ENCODE data around the gene CTSG. TPM values are rescaled to one million over a fixed set of nuclear protein-coding genes. Genes with fewer than 3 reads are reported as not detected.

The CTSG gene
- total and polyA plus RNA-seq, 2 experiments from 2014 or later, result not detected

- H3K79me2 ChIP-seq, result no peaks in the 10 kb centered on the region
- DNase-seq (ENCODE audit: low spot score), result no peak
- H3K4me2 ChIP-seq, result no peak within 1 kb of the TSS
- no peak within 1 kb of the TSS for H3K27ac ChIP-seq
- no peaks in the 10 kb centered on the region for H3K27me3 ChIP-seq
- H4K20me1 ChIP-seq (ENCODE audit: insufficient read depth, poor library complexity, severe bottlenecking), result no peaks in the 10 kb centered on the region
- no peak for TF ChIP-seq CTCF (IDR thresholded peaks at IDR 0.05; ENCODE audit: poor library complexity)
- TF ChIP-seq EZH2 (IDR thresholded peaks at IDR 0.05; ENCODE audit: borderline replicate concordance), result no peak
- TF ChIP-seq EZH2phosphoT487 (IDR thresholded peaks at IDR 0.05; ENCODE audit: low read depth, severe bottlenecking, unreplicated experiment), result no peak
- no peak within 1 kb of the TSS for H2AFZ ChIP-seq
- no peaks in the 10 kb centered on the region for H3K9me3 ChIP-seq (ENCODE audit: low read depth)
- H3K9me2 ChIP-seq (replicated peaks; ENCODE audit: insufficient read depth), result no peaks in the 10 kb centered on the region
- no peak within 1 kb of the TSS for H3K4me3 ChIP-seq
- H3K36me3 ChIP-seq (replicated peaks; ENCODE audit: insufficient read depth, low read depth), result no peaks in the 10 kb centered on the region
- 91% methylated on average over 2 of the region's 2 CpGs for WGBS (ENCODE audit: low lambda C conversion rate, missing lambda C conversion rate)
- no peaks in the 10 kb centered on the region for H3K4me1 ChIP-seq (ENCODE audit: insufficient read depth)
These were observed 33.8 kb upstream of the CTSG start, which contains the start of gene GZMH for GRCh38 chr14:24609655-24610344. Gene GZMH, minus strand, starts transcription at chr14:24609685. Its CDS starts 72 bp downstream, at chr14:24609613.

- DNase-seq (ENCODE audit: low spot score), result no peak
- 66% methylated on average over 8 of the region's 8 CpGs for WGBS (ENCODE audit: low lambda C conversion rate, missing lambda C conversion rate)
- H2AFZ ChIP-seq, result no peak overlapping the region
- H3K9me2 ChIP-seq (replicated peaks; ENCODE audit: insufficient read depth), result no peaks in the 10 kb centered on the region
- TF ChIP-seq EZH2phosphoT487 (IDR thresholded peaks at IDR 0.05; ENCODE audit: low read depth, severe bottlenecking, unreplicated experiment) (no peak), EZH2 (IDR thresholded peaks at IDR 0.05; ENCODE audit: borderline replicate concordance) (no peak), CTCF (IDR thresholded peaks at IDR 0.05; ENCODE audit: poor library complexity) (no peak)
- H3K4me1 ChIP-seq (ENCODE audit: insufficient read depth), result no peaks in the 10 kb centered on the region
- H3K79me2 ChIP-seq, result no peaks in the 10 kb centered on the region
- no peaks in the 10 kb centered on the region for H3K36me3 ChIP-seq (replicated peaks; ENCODE audit: insufficient read depth, low read depth)
- no peak overlapping the region for H3K4me3 ChIP-seq
- no peak overlapping the region for H3K27ac ChIP-seq
- H4K20me1 ChIP-seq (ENCODE audit: insufficient read depth, poor library complexity, severe bottlenecking), result no peaks in the 10 kb centered on the region
- H3K9me3 ChIP-seq (ENCODE audit: low read depth), result no peaks in the 10 kb centered on the region
- no peaks in the 10 kb centered on the region for H3K27me3 ChIP-seq
- no peak overlapping the region for H3K4me2 ChIP-seq
These were observed 31.8 kb upstream of the CTSG start for GRCh38 chr14:24607635-24608514.

GRCh38 chr14:24607081-24607480 lies 31.0 kb upstream of the CTSG start:
- H3K27me3 ChIP-seq, result no peaks in the 10 kb centered on the region
- no peaks in the 10 kb centered on the region for H3K9me3 ChIP-seq (ENCODE audit: low read depth)
- H3K4me1 ChIP-seq (ENCODE audit: insufficient read depth), result no peaks in the 10 kb centered on the region
- H3K4me3 ChIP-seq, result no peak overlapping the region
- H4K20me1 ChIP-seq (ENCODE audit: insufficient read depth, poor library complexity, severe bottlenecking), result no peaks in the 10 kb centered on the region
- H3K4me2 ChIP-seq, result no peak overlapping the region
- no peaks in the 10 kb centered on the region for H3K9me2 ChIP-seq (replicated peaks; ENCODE audit: insufficient read depth)
- 69% methylated on average over 4 of the region's 4 CpGs for WGBS (ENCODE audit: low lambda C conversion rate, missing lambda C conversion rate)
- no peaks in the 10 kb centered on the region for H3K36me3 ChIP-seq (replicated peaks; ENCODE audit: insufficient read depth, low read depth)
- DNase-seq (ENCODE audit: low spot score), result no peak
- H2AFZ ChIP-seq, result no peak overlapping the region
- H3K27ac ChIP-seq, result no peak overlapping the region
- TF ChIP-seq CTCF (IDR thresholded peaks at IDR 0.05; ENCODE audit: poor library complexity), result no peak
- no peak for TF ChIP-seq EZH2phosphoT487 (IDR thresholded peaks at IDR 0.05; ENCODE audit: low read depth, severe bottlenecking, unreplicated experiment)
- TF ChIP-seq EZH2 (IDR thresholded peaks at IDR 0.05; ENCODE audit: borderline replicate concordance), result no peak
- H3K79me2 ChIP-seq, result no peaks in the 10 kb centered on the region

Measured in hepatocyte (in vitro differentiated cells).